Measurements from ENCODE around the gene THSD7A.

GRCh38 chr7:11436316-11436715 lies 395.7 kb downstream of the THSD7A start:
- no peak for TF ChIP-seq CTCF (IDR thresholded peaks at IDR 0.05)
- TF ChIP-seq ZNF425 (CRISPR knock-in tag; conservative IDR thresholded peaks at IDR 0.05), result no peak
